Mesothelial cell of epicardium (in vitro differentiated cells): ENCODE results near the gene FCN3. TPM values are rescaled to one million over a fixed set of nuclear protein-coding genes. Genes with fewer than 3 reads are reported as not detected.

Experiments used
- DNase-seq, 2 experiments: peaks; one replicate each; pipeline ENCODE4 v3.0.0; 2021; ENCODE audit warnings: low spot score in 2 of 2; ENCODE audit not compliant: unreplicated experiment in 2 of 2
- H3K27ac Mint-ChIP-seq: 2 replicates; pipeline ENCODE4 v1.8.0; 2021; ENCODE audit warnings: mixed read lengths
- H3K27me3 Mint-ChIP-seq: 2 replicates; pipeline ENCODE4 v1.8.0; 2021; ENCODE audit warnings: low read depth, mixed read lengths
- H3K36me3 Mint-ChIP-seq: 2 replicates; pipeline ENCODE4 v1.8.0; 2021; ENCODE audit warnings: mixed read lengths
- H3K4me1 Mint-ChIP-seq: 2 replicates; pipeline ENCODE4 v1.8.0; 2021; ENCODE audit warnings: mixed read lengths
- H3K4me3 Mint-ChIP-seq: 2 replicates; pipeline ENCODE4 v1.8.0; 2021; ENCODE audit warnings: mild to moderate bottlenecking, moderate library complexity, mixed read lengths
- H3K9me3 Mint-ChIP-seq: 2 replicates; pipeline ENCODE4 v1.8.0; 2021; ENCODE audit warnings: mixed read lengths
- total RNA-seq: library from RNA; stranded (reverse); gene quantifications from 3 replicates; pipeline ENCODE4 v1.2.1, GENCODE V29; 2021
- TF ChIP-seq, protein P1 (sequence below): fragments of 200-600 bp; sonication (generic); IDR thresholded peaks from one replicate; pipeline ENCODE4 v1.5.0; 2021; ENCODE audit warnings: antibody characterized with exemption; ENCODE audit not compliant: unreplicated experiment

FCN3 gene
- total RNA-seq, 1 donor from 2014 or later: 0.22 TPM

DNA sequence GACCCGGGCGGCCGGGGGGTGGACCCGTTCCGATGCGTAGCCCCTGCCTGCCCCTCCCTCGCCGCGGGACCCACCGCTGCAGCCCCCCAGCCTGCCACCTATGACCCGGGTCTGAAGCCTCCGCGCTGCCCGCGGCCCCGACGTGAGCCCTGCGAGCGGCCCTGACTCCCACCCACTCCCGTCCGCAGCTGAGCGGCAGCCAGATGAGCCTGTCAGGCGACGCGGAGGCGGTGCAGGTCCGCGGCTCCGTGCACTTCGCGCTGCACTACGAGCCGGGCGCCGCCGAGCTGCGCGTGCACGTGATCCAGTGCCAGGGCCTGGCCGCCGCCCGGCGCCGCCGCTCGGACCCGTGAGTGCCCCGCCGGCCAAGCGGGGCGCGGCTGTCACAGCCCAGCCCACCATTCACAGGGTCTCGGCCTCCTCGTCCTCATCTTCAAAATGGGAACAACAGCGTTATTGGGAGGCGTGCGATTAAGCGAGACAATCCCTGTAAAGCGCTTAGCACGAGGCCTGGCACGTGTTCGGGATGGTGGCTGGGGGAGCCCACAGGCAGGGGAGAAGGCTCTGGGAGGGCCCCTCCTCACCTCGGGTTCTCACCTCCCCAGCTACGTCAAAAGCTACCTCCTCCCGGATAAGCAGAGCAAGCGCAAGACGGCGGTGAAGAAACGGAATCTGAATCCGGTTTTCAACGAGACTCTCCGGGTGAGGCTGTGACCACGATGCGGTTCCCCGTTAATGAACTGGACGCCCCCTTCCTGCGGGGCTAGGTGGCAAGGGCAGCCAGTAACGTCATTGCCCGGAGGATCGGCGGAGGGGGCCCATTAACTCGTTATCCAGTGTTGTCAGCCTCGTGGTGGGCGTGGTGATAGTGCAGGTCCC, 24.6 kb downstream of the FCN3 start:
- Mint-ChIP-seq H3K4me1 (peaks cover 15% of the 10 kb centered on the region), H3K9me3 (no peaks in the 10 kb centered on the region), H3K4me3 (peak overlapping the region; percentile 57), H3K36me3 (peaks cover 5% of the 10 kb centered on the region), H3K27ac (no peak overlapping the region), H3K27me3 (peaks cover 7% of the 10 kb centered on the region)
- TF ChIP-seq, protein P1, sequence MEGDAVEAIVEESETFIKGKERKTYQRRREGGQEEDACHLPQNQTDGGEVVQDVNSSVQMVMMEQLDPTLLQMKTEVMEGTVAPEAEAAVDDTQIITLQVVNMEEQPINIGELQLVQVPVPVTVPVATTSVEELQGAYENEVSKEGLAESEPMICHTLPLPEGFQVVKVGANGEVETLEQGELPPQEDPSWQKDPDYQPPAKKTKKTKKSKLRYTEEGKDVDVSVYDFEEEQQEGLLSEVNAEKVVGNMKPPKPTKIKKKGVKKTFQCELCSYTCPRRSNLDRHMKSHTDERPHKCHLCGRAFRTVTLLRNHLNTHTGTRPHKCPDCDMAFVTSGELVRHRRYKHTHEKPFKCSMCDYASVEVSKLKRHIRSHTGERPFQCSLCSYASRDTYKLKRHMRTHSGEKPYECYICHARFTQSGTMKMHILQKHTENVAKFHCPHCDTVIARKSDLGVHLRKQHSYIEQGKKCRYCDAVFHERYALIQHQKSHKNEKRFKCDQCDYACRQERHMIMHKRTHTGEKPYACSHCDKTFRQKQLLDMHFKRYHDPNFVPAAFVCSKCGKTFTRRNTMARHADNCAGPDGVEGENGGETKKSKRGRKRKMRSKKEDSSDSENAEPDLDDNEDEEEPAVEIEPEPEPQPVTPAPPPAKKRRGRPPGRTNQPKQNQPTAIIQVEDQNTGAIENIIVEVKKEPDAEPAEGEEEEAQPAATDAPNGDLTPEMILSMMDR: no peak
- peak; percentile 57 to 76 for DNase-seq

DNA sequence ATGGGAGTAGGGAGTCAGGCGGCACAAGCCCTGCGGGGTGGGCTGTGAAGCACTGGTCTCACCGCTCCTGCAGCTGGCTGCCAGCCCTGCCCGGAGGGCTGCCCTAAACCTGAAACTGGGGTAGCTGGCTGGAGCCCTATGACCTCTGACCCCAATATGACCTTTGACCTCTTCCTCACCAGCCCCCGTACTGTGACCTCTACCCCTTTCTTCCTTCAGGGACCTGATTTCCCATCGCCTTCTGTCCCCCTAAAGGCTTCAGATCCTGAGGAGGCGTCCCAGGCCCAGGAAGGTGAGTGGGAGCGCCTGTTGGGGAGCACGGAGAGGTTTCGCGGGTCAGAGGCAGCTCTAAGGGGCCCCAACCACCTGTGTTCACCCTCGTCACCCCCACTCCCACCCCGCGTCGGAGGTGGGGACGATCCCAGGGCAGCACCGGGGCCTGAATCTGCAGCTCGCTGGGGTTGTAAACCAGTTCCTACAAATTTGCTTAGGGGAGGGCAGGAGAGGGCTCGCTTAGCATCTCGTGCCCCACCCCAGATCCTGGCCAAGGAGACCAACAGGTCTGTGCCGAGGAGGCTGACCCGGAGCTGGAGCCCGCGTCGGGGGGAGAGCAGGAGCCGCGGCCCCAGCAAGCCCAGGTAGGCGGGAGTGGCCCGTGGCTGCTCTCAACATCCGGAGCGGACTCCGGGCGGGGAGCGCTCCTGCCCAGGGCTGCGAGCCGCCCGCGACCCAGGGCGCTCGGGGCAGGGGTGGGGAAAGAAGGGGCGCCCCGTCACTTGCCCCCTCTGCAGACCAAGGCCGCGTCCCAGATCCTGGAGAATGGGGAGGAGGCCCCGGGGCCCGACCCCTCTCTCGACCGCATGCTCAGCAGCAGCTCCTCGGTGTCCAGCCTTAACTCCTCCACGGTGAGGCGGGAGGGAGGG, 25.5 kb downstream of the FCN3 start:
- peaks cover 7% of the 10 kb centered on the region for H3K27me3 Mint-ChIP-seq
- peaks cover 18% of the 10 kb centered on the region for H3K4me1 Mint-ChIP-seq
- TF ChIP-seq, protein P1: no peak
- no peaks in the 10 kb centered on the region for H3K9me3 Mint-ChIP-seq
- DNase-seq: no peak
- peak overlapping the region; percentile 6 for H3K27ac Mint-ChIP-seq
- H3K36me3 Mint-ChIP-seq: peaks cover 5% of the 10 kb centered on the region
- peak overlapping the region; percentile 59 for H3K4me3 Mint-ChIP-seq

DNA sequence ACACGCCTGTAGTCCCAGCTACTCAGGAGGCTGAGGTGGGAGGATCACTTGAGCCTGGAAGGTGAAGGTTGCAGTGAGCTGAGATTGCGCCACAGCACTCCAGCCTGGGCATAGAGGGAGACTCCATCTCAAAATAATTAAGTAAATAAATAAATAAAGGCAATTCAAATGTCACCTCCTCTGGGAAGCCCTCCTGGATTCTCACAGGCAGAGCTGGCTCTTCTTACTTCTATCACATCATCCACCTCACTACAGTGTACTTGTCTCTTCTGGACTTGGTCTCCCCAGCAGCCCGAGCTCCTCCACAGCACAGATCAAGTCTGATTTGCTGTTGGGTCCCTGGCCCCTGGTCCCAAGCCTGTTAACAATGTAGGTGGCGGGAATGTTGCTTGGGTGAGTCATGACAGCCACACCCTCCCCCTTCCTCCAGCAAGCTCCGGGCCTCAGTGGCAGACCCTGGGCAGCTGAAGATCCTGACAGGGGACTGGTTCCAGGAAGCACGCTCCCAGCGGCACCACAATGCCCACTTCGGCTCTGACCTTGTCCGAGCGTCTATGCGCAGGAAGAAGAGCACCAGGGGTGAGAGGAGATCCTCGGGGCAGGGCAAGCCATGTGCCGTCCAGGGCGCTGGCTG, 27.5 kb downstream of the FCN3 start:
- no peak overlapping the region for H3K27ac Mint-ChIP-seq
- H3K36me3 Mint-ChIP-seq: peaks cover 5% of the 10 kb centered on the region
- DNase-seq: no peak
- TF ChIP-seq, protein P1: no peak
- peaks cover 7% of the 10 kb centered on the region for H3K27me3 Mint-ChIP-seq
- H3K9me3 Mint-ChIP-seq: no peaks in the 10 kb centered on the region
- H3K4me1 Mint-ChIP-seq: peaks cover 37% of the 10 kb centered on the region
- H3K4me3 Mint-ChIP-seq: no peak overlapping the region

DNA sequence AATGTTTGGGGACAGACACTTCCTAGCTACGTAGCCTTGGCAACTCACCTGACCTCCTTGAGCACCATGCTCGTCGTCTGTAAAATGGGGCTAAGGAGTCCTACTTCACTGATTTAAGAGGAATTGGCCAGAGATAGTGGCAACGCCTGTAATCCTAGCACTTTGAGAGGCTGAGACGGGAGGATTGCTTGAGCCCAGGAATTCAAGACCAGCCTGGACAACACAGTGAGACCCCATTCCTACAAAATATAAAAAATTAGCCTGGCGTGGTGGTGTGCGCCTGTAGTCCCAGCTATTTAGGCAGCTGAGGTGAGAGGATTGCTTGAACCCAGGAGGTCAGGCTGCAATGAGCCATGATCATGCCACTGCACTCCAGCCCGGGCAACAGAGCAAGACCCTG, 28.3 kb downstream of the FCN3 start:
- H3K36me3 Mint-ChIP-seq: peaks cover 5% of the 10 kb centered on the region

DNA sequence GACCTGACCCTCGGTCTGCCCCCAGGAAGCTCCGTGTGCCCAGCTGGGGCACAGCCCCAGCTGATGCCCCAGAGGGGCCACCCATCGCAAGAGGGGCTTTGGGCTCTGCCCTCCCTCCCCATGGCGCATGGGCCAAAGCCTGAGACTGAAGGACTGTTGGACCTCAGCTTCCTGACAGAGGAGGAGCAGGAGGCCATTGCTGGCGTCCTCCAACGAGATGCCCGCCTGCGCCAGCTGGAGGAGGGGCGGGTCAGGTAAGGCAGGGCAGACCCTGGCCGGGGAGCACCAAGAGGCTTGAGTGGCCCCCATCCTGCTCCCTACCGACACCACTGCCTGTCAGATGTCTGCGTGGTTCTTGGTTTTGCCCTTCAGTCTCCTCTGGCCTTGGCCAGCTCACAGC, 29.4 kb downstream of the FCN3 start:
- Mint-ChIP-seq H3K27me3 (peaks cover under 1% of the 10 kb centered on the region), H3K9me3 (no peaks in the 10 kb centered on the region), H3K4me1 (peaks cover 35% of the 10 kb centered on the region), H3K27ac (no peak overlapping the region), H3K36me3 (peaks cover 5% of the 10 kb centered on the region), H3K4me3 (no peak overlapping the region)
- TF ChIP-seq, protein P1: no peak
- no peak for DNase-seq

More for the DNA sequence above, 28.3 kb downstream of the FCN3 start:
- H3K4me3 Mint-ChIP-seq: no peak overlapping the region
- H3K27me3 Mint-ChIP-seq: peaks cover 7% of the 10 kb centered on the region
- H3K9me3 Mint-ChIP-seq: no peaks in the 10 kb centered on the region
- no peak overlapping the region for H3K27ac Mint-ChIP-seq
- DNase-seq: no peak
- TF ChIP-seq, protein P1: no peak
- H3K4me1 Mint-ChIP-seq: peaks cover 38% of the 10 kb centered on the region
